ENCODE data around the gene MLX.

GRCh38 chr17:42603318-42603717, 36.4 kb downstream of the MLX start:
- no peak for TF ChIP-seq BCL11A (IDR thresholded peaks at IDR 0.05; ENCODE audit: low read depth in 2 of 2, low read length in 2 of 2)
- TF ChIP-seq SP1 (IDR thresholded peaks at IDR 0.05; ENCODE audit: low read depth, low read length) = no peak
- no peak for TF ChIP-seq CTCF (IDR thresholded peaks at IDR 0.05; ENCODE audit: control extremely low read depth in 1 of 3, insufficient read depth in 1 of 3, low read depth in 1 of 3, low read length in 3 of 3)
- no peak for TF ChIP-seq KDM1A (IDR thresholded peaks at IDR 0.05; ENCODE audit: borderline replicate concordance, low read length)
- no peak for TF ChIP-seq TAF7 (optimal IDR thresholded peaks at IDR 0.05; ENCODE audit: borderline replicate concordance, low read depth, low read length)
- no peak for TF ChIP-seq CEBPB (IDR thresholded peaks at IDR 0.05; ENCODE audit: low read depth, low read length)
- no peak for TF ChIP-seq CHD1 (IDR thresholded peaks at IDR 0.05; ENCODE audit: low read depth, low read length)
- no peak for TF ChIP-seq ATF3 (IDR thresholded peaks at IDR 0.05; ENCODE audit: insufficient read depth, low read depth, low read length)
- no peak for TF ChIP-seq ATF2 (IDR thresholded peaks at IDR 0.05; ENCODE audit: low read length)
- TF ChIP-seq SRF (IDR thresholded peaks at IDR 0.05; ENCODE audit: low read depth, low read length) = no peak
- no peak for TF ChIP-seq POLR2A (IDR thresholded peaks at IDR 0.05; ENCODE audit: control extremely low read depth in 1 of 2, low read depth in 2 of 2, low read length in 2 of 2)
- no peak for TF ChIP-seq EP300 (IDR thresholded peaks at IDR 0.05; ENCODE audit: borderline replicate concordance in 1 of 2, low read depth in 2 of 2, low read length in 2 of 2)
